Inferior parietal cortex (tissue), 1 donor: ENCODE data around the gene BARHL1.

ENCODE experiments used
- DNase-seq: peaks from one replicate; pipeline ENCODE4 v3.0.0-alpha.2; 2016; ENCODE audit errors: extremely low spot score

BARHL1 gene

DNA sequence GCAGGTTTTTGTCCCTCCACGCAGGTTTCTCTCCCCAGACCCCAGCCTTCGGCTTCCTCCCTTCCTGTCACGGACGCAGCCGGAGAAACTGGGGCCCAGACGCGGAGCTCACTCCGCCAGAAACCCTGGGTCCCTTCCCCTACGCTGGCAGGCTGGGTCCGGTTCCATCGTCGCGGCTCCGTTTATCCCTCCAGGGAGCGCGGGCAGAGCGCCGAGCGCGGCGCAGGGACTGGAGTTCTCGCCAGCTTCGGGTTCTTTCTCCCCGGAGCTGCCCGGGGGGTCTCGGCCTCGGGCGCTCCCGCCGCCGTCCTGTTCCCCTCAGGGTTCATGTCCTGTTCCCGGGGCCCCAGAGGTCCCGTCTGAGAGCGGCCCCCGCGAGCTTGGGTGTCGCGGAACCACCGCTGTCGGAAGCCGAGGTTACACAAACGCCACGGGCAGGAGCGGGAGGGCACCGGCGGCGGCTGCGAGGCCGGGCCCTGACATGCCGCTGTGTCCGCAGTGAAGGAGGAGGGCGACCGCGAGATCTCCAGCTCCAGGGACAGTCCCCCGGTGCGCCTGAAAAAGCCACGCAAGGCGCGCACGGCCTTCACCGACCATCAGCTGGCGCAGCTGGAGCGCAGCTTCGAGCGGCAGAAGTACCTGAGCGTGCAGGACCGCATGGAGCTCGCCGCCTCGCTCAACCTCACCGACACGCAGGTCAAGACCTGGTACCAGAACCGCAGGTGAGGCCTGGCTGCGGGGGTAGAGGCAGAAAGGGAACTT is 4.6 kb downstream of the BARHL1 start:
- DNase-seq, result no peak

DNA sequence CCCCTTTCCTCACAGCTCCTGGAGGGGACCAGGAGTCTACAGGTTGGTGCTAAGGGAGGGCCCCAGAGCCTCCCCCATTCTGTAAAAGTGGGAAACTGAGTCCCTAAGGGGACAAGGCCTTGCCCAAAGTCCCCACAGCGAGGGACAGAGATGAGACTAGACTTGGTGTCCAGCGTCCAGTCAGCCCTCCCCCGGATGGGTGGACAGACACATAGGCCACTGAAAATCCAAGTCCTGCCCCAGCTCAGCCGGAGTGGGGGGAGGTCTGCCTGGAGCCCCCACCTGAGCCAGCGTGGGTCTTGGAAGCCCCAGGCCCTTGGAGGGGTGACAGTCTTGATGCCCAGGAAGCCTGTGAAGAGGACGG is 5.2 kb downstream of the BARHL1 start:
- DNase-seq, result no peak

GRCh38 chr9:132588098-132588497 is 5.7 kb downstream of the BARHL1 start:
- no peak for DNase-seq

DNA sequence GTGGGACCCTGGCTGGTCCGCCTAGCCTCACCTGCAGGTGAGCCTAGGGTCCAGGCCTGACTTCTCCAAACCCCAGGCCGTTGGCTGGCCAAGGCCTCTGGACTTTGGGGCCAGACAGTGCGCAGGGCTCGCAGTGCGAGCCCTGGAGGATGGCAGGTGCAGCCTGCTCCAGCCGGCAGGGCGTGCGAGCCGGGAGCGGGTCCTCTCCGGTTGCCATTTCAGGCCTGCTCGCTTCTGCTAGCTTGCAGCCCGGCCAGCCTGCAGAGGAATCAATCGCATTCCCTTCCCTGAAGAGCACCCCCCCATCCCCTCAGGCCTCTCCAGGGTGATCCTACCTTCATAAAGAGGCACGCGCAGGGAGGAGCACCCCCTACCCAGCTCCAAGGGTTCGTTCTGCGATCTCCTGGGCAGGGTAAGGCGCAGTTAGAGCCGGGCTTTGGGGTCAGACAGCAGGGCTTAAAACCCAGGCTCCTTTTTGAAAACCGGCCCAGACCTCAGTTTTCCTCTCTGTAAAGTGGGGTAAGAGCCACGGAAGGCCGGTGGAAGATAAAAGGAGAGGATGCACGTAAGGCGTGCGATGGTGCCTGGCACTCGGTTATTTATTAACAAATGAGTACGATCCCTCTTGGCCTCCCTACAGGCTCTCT is 6.2 kb downstream of the BARHL1 start:
- no peak for DNase-seq

- DNase-seq, result no peak
Measured at GRCh38 chr9:132589148-132590036, 7.0 kb downstream of the BARHL1 start.

DNA sequence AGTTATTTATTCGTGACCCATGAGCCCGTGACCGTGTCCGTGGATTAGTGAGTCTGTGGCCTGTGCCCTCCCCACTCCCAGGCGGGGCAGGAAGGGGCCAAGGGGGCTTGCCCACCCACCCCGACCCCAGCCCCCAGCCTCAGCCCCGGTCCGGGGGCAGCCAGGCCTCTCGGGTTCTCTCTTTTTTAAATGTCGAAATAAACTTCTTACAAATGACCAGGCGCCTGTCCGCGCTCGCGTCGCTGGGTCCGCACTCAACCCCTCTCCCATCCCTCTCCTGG is 7.6 kb downstream of the BARHL1 start:
- DNase-seq, result no peak

GRCh38 chr9:132590318-132591182 is 8.1 kb downstream of the BARHL1 start:
- no peak for DNase-seq

GRCh38 chr9:132591244-132591643 is 8.8 kb downstream of the BARHL1 start:
- DNase-seq, result no peak

- DNase-seq, result no peak
Measured at GRCh38 chr9:132591751-132592314, 9.4 kb downstream of the BARHL1 start.

- DNase-seq, result no peak
Measured at GRCh38 chr9:132592451-132592850, 10.0 kb downstream of the BARHL1 start.

DNA sequence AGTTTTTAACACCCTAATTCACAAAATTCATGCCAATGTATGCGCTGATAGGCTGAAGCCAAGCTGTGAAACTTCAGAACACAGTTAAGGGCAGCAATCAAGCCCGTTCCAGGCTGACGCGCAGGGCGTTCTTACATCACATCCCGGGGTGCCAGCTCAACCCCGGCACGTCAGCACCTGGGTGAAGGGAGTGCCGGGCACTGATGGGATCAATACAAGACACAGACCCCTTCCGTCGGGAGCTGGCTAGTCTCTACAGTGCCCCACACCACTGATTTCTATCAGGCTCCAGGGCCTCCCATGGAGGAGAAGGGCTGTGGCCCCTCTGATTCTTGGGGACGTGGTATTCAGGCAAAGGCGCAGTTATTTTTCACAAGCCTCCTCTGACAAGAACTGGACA is 12.0 kb downstream of the BARHL1 start:
- DNase-seq, result no peak

- DNase-seq, result no peak
Measured at GRCh38 chr9:132595319-132595718, 12.9 kb downstream of the BARHL1 start.

- no peak for DNase-seq
Measured at GRCh38 chr9:132596200-132596599, 13.8 kb downstream of the BARHL1 start.

- no peak for DNase-seq
Measured at GRCh38 chr9:132597073-132597775, 14.8 kb downstream of the BARHL1 start.

- DNase-seq, result no peak
Measured at GRCh38 chr9:132600326-132600984, 18.0 kb downstream of the BARHL1 start.

GRCh38 chr9:132602207-132602606 is 19.8 kb downstream of the BARHL1 start:
- no peak for DNase-seq

DNA sequence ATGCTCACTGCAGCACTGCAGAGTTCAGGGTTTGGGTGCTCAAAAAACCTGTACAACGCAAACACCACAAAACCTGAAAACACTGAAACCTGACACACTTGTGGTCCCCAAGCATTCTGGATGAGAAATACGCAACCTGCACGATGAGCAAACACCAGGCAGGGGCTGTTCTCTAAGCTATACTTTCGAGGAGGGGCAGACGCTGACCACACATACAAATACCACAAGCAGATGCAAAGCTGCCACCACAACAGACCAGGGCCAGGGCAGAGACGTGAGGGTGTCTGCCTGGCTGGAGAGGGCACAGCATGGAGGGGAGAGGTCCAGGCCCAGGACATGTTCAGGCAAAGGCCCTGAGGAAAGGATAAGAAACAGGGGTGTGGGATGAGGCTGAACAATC is 23.0 kb downstream of the BARHL1 start:
- DNase-seq, result no peak

- DNase-seq, result no peak
Measured at GRCh38 chr9:132606066-132606465, 23.7 kb downstream of the BARHL1 start.

GRCh38 chr9:132609184-132609583 is 26.8 kb downstream of the BARHL1 start:
- no peak for DNase-seq

GRCh38 chr9:132609829-132610228 is 27.4 kb downstream of the BARHL1 start:
- no peak for DNase-seq
